GM10266 (cell line): Measurements from ENCODE around the gene BTG1.
A peak's percentile ranks its signal among the peaks of the same experiment; 100 is the strongest.

Source experiments
- DNase-seq: peaks from one replicate; pipeline ENCODE4 v3.0.0; 2012; ENCODE audit errors: extremely low spot score
- TF ChIP-seq, protein P1 (sequence below): IDR thresholded peaks from 2 replicates; pipeline ENCODE4 v1.5.1; 2012; ENCODE audit warnings: mild to moderate bottlenecking, low read depth; ENCODE audit not compliant: control insufficient read depth, insufficient read depth; ENCODE audit errors: missing control alignments

Gene BTG1

DNA sequence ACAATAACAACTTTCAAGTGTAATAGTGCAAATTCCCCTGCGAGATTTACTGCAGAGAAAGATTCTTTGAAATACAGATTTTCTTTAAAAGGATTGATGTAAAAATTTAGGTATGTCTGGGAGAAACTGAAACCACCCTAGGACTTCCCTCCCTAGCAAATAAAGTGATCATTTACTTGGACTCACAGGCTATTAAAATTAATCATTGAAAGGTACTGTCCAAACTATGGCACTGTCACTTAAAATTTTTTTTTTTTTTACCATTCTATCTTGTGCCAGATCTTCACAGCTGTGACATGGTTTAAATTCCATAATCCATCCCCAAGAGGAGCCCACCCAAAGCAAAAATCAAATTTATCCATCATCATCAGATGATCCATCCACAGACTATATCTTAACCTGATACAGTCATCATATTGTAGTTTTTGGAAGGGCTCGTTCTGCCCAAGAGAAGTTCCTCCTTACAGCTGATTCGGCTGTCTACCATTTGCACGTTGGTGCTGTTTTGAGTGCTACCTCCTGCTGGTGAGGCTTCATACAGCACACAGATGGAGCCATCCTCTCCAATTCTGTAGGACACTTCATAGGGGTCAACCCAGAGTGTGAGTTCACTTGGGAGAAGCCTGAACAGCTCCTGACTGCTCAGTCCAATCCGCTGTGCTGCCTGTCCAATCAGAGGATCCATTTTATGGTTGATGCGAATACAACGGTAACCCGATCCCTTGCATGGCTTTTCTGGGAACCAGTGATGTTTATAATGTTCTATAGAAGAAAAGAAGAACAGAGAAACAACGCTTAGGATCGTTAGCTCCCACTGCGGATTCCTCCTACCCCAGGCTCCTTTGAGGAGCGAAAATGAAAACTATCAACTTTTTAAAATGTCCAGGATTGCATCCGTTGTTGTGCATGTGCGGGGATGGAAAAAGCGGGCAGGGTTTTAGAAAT is 1.7 kb downstream of the BTG1 start:
- TF ChIP-seq, protein P1, sequence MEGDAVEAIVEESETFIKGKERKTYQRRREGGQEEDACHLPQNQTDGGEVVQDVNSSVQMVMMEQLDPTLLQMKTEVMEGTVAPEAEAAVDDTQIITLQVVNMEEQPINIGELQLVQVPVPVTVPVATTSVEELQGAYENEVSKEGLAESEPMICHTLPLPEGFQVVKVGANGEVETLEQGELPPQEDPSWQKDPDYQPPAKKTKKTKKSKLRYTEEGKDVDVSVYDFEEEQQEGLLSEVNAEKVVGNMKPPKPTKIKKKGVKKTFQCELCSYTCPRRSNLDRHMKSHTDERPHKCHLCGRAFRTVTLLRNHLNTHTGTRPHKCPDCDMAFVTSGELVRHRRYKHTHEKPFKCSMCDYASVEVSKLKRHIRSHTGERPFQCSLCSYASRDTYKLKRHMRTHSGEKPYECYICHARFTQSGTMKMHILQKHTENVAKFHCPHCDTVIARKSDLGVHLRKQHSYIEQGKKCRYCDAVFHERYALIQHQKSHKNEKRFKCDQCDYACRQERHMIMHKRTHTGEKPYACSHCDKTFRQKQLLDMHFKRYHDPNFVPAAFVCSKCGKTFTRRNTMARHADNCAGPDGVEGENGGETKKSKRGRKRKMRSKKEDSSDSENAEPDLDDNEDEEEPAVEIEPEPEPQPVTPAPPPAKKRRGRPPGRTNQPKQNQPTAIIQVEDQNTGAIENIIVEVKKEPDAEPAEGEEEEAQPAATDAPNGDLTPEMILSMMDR, result peak; percentile 70
- peak; percentile 52 for DNase-seq

DNA sequence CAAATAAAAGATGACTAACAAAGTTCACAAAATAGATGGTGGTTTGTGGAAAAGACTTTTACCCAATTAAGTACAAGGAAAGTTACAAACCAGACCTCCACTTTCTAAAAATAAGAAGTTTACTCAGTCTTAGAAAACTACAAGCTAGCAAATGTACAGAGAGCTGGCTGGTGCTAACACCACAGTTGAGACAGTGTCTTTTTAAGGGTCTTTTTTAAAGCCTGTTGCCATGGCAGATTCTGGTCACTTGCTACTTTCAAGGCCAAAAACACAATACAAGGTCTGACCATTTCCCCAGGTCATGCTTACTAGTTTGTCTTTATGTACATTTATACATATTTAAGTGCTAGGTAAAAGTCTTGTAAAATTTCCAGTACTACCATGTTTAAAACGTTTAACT is 2.4 kb downstream of the BTG1 start:
- DNase-seq, result no peak
- TF ChIP-seq, protein P1, result no peak

DNA sequence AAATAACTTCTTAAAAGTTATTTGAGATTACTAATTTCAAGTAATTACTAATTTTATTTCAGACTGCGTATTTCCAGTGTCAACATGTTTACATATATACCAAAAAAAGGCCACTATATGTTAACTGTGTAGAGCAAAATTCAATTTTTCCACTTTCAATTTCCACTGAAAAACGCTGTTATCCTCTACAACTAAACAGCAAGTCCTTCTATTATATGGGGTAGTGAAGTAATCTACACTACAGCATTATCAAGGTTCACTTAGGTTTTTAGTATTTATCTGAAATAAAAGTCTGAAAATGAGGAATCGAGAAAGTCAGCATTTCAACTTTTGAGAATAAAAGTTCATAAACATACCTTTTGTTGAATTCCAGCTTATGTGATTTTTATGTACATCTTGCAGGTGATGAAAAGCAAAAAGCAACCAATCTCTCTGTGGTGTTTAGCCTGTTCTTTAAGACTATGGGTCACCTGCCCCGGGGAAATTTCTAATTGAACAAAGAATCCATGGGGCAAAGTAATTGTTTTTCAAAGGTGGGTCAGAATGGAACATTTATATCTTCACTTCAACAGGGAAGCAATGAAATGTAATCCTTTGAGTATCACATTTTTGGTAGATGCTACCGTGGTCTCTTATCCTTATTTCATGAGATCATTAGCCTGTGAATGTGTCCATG is 3.3 kb downstream of the BTG1 start:
- TF ChIP-seq, protein P1, result no peak
- DNase-seq, result no peak

DNA sequence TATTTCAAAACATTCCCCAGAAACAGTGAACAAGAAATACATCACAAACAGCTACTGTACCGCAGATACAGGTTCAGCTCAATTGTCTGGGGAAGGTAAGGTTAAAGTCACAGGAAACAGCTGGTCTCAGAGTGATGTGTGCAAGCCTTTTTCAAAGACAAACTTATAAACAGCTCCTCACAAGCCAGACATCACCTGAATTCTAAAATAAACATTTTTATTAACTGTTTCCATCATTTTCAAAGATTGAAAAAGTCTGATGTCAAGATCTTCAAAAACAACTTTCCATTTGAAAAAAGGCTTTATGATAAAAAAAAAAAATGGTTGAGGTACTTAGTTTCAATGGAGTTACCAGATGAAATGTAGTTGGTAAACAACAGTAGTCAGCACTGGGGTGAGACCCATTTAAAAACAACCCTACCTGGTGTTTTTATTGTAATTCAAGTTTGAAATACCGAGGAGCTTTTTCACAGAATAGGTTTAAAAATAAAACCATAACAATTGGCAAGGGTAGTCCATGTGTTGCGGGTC is 4.0 kb downstream of the BTG1 start:
- TF ChIP-seq, protein P1, result no peak
- no peak for DNase-seq

DNA sequence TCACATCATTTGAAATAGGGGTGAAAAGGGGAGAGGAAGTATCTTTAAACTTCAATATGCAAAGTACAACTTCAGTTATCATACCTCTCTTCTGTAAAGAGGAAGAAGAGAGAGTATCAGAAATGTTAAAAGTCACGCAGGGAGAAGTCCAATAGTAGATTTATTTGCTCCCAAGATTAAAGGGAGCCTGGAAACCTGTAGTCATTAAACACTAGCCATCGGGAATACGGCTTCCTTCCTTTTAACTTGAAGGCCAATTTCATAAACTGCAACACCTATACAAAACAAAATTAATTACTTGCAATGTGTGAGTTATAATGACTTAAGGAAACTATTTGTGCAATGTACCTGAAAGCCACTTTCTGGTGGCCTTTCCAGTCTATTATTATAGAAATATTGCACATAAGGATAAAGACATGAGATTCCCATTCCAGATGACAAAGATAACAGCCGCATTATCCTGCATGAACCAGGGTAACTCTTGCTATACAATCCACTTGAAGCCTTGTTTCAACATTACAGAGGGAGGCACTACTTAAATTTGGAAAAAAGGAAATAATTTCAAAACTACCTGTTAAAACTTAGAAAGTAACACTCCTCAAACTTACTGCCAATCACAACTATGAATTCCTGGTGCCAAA is 4.6 kb downstream of the BTG1 start:
- TF ChIP-seq, protein P1, result no peak
- DNase-seq, result no peak

DNA sequence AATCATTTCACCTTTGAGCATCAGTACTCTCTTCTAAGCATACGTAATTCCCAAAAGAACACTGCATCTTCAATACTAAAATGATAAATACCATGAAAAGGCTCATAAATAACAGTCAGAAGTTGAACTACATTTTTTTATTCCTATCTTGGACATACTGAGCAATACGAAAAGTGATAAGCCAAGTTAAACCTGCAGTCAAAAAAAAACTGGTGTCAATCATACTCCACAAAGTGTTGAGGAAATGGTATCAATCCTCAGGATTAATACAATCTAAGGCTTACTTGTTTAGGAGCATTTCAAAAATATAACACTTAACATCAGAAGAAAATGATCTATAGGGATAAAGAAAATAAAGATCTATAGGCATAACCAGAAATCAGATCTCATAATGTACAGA is 5.5 kb downstream of the BTG1 start:
- TF ChIP-seq, protein P1, result no peak
- no peak for DNase-seq
